GM21423 (cell line): ENCODE data around the gene CINP.
"Not testable (repeated sequence)": the region's sequence is repeated elsewhere in the genome, so short reads cannot be mapped to it uniquely, and the experiment has no call there.

ENCODE experiments used
- ATAC-seq: cut with Tn5 transposase; IDR thresholded peaks from one replicate; pipeline ENCODE4 v1.9.1; 2021; ENCODE audit warnings: mild to moderate bottlenecking, moderate library complexity; ENCODE audit not compliant: unreplicated experiment

CINP gene

GRCh38 chr14:102321456-102322422 lies 41.0 kb downstream of the CINP start:
- no peak for ATAC-seq

- no peak for ATAC-seq
Measured at GRCh38 chr14:102320671-102321455, 41.8 kb downstream of the CINP start.

- peak; percentile 7 for ATAC-seq
Measured at GRCh38 chr14:102320033-102320660, 42.5 kb downstream of the CINP start.

DNA sequence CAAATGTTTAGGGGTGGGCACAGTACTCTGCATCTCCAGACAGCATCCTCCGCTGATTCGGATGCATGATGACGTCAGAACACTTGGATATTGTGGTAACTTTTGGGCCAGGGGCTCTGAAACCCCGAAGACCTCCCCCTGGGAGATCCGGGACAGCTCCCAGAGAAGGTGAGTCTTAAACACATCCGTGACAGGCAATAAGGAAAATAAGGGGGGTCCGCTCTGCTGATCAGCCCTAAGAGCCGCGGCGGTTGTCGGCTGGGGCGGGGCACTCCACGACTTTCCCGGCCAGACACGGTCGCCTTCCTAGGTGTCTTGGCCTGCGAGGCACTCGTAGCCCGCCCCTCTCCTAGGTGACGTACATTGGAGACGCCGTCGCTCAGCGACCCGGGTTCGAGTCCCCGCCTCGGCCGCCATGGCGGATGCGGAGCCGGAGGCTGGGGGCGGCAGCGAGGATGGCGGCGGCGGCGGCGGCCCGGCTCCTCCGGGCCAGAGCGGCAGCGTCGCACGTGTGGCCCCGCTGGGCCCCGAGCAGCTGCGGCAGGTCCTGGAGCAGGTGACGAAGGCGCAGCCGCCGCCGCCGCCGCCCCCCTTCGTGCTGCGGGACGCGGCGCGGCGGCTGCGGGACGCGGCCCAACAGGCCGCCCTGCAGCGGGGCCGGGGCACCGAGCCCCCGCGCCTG lies 43.2 kb downstream of the CINP start, which contains the start of gene ZNF839:
TSS of gene ZNF839 (plus strand) at position 396 of the 682 bp plus-strand sequence. CDS start at position 416, 20 bp downstream.
- ATAC-seq = peak; percentile 55

DNA sequence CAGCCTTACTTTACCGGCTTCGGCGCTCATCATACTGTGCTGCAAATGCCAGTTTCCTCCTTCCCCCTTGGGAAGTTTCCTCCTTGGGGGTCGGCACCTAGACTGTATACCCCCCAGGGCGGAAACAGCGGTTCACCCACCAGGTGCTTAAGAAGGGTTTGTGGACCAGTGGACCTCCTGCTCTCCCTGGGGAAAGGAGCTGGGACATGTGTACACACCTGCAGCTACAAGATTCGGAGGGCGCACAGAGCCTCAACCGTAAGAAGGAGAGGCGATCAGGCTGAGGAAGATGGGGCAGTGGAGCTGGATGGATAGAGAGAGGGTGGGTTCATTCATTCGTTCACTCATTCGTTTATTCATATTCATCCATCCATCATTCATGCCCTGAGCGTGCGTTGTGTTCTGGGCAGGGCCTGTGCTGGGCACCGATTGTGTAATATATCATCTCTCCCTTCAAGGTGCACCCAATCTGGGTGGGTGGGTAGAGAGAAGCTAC lies 43.9 kb downstream of the CINP start:
- no peak for ATAC-seq

- ATAC-seq = no peak
Measured at GRCh38 chr14:102317564-102318248, 45.0 kb downstream of the CINP start.

- ATAC-seq = peak; percentile 61
Measured at GRCh38 chr14:102316743-102317563, 45.7 kb downstream of the CINP start.

GRCh38 chr14:102316338-102316742 lies 46.4 kb downstream of the CINP start:
- no peak for ATAC-seq

DNA sequence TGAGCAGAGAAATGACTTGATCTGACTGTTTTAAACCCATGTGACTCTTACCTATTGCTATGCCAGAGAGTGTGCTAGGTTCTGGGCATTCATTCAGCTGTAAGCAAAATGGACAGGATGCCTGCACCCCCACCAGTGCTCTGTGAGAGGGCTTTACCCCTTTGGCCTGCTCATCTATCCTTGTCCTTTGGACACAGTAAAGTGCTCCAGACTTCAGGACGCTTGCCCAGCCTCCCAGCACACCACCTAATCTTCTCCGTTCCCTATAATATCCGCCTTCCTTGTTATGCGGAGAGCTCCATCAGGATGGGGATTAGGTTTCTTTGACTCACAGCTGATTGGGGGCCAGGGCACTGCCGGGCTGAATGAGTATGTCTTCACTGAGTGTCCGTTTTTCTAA lies 47.6 kb downstream of the CINP start:
- no peak for ATAC-seq

DNA sequence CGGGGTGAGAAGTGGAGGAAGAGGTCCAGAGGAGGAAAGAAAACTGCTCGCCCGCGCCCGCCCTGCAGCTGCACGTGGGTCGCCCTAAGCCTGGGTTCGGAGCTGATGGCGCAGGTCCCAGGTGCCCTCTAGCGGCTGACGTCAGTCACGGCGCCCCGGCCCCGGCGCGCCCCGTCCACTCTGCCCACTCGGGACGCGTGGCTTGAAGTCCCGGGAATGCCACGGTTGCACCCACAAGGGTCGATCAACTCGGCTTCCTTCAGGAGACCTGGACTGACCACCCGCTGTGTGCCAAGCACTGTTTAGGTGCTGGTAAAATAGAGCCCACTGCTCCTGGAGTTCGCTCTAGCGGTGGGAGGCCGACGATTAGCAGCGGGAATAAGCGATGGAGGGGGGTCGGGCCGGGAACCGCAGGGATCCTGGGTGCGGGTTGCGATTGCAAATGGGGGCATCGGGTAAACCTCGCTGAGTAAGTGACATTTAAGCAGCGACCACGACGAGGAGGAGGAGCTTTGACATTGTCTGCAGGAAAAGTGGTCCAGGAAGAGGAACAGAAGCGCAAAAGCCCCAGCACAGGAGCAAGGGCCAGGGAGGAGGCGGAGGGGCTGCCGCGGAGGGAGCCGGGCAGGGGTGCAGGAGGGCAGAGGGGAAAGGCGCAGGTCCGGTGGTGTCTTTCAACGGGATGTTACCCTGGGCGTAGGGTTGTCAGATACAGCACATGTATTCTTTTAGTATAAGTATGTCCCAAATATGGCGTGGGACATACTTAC lies 48.3 kb downstream of the CINP start:
- ATAC-seq = peak; percentile 51

- ATAC-seq = peak; percentile 98
Measured at GRCh38 chr14:102304611-102305506, 57.8 kb downstream of the CINP start, which contains the start of gene MOK. Gene MOK, minus strand, starts transcription at chr14:102305164. Its CDS starts 196 bp downstream, at chr14:102304968.

- ATAC-seq = no peak
Measured at GRCh38 chr14:102303664-102304063, 59.0 kb downstream of the CINP start.

- not testable (repeated sequence) for ATAC-seq
Measured at GRCh38 chr14:102298303-102299070, 64.2 kb downstream of the CINP start.
